ENCODE data around the gene SFSWAP.

DNA sequence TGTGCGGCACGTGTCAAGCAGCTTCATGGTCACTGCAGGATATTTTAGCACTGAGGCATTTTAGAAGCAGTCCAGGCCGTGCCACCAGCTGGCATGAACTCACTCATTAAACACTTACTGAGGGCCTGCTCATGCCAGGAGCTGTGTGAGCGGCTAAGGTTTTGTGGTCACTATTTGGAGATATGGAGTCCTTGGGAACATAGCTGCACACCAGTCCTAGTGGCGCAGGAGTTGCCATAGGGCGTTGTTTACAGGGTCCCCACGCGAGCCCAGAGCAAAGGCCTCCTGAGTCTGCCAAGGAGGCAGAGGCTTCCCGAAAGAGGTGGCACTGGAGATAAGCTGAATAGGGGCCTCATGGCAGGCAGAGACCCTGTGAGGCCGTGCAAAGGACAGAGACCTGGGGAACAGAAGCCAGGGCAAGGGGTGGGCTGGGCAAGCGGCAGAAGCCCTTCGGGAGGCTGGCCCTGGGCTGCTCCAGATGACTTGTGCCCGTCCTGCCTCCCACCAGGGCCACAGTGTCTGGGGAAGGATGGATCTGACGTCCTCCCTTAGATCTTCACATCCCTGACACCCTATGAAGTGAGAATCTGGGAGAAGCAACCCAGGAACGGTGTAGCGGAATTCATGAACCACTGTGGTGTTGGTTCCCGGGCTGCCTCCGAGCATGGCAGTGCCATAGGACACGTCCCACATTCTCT lies 38.9 kb downstream of the SFSWAP start:
- TF ChIP-seq EZH2phosphoT487 (IDR thresholded peaks at IDR 0.05; ENCODE audit: insufficient read depth, low read depth) (no peak), EZH2 (IDR thresholded peaks at IDR 0.05; ENCODE audit: insufficient read depth, poor library complexity, severe bottlenecking) (no peak)

All from GM23248 (cell line).